Neural progenitor cell (in vitro differentiated cells): Measurements from ENCODE around the gene PLAC1. TPM values are rescaled to one million over a fixed set of nuclear protein-coding genes. Genes with fewer than 3 reads are reported as not detected.
A peak's percentile ranks its signal among the peaks of the same experiment; 100 is the strongest.

ENCODE experiments used
- DNase-seq: peaks from one replicate; pipeline ENCODE4 v3.0.0-alpha.2; 2016; ENCODE audit warnings: low spot score
- H2AFZ ChIP-seq: fragments of 200-600 bp; sonication (generic); replicated peaks from 2 replicates; pipeline ENCODE4 v1.6.1; 2016; ENCODE audit warnings: antibody characterized with exemption
- H3F3A ChIP-seq: fragments of 200-600 bp; sonication (generic); 2 replicates; pipeline ENCODE4 v1.6.1; 2016; ENCODE audit warnings: antibody characterized with exemption, low read depth
- H3K27ac ChIP-seq: fragments of 200-600 bp; sonication (generic); 2 replicates; pipeline ENCODE4 v1.5.1; 2016; ENCODE audit warnings: mild to moderate bottlenecking
- H3K27me3 ChIP-seq: fragments of 200-600 bp; sonication (generic); 2 replicates; pipeline ENCODE4 v1.6.1; 2016; ENCODE audit warnings: mild to moderate bottlenecking, moderate library complexity
- H3K36me3 ChIP-seq: fragments of 200-600 bp; sonication (generic); 2 replicates; pipeline ENCODE4 v1.5.1; 2016
- H3K4me1 ChIP-seq: fragments of 200-600 bp; sonication (generic); 2 replicates; pipeline ENCODE4 v1.6.1; 2016; ENCODE audit warnings: mixed run types
- H3K4me2 ChIP-seq: fragments of 200-600 bp; sonication (generic); 2 replicates; pipeline ENCODE4 v1.6.1; 2016
- H3K4me3 ChIP-seq: fragments of 200-600 bp; sonication (generic); 2 replicates; pipeline ENCODE4 v1.5.1; 2016
- H3K79me2 ChIP-seq: fragments of 200-600 bp; sonication (generic); 2 replicates; pipeline ENCODE4 v1.6.1; 2016; ENCODE audit warnings: low read depth
- H3K9ac ChIP-seq: fragments of 200-600 bp; sonication (generic); 2 replicates; pipeline ENCODE4 v1.6.1; 2016
- H3K9me3 ChIP-seq: fragments of 200-600 bp; sonication (generic); 2 replicates; pipeline ENCODE4 v1.5.1; 2016; ENCODE audit warnings: low read depth
- H4K20me1 ChIP-seq: fragments of 200-600 bp; sonication (generic); 2 replicates; pipeline ENCODE4 v1.6.1; 2016; ENCODE audit warnings: low read depth
- H3K27ac Mint-ChIP-seq: 3 replicates; pipeline ENCODE4 v1.8.0; 2021; ENCODE audit warnings: mixed read lengths
- H3K27me3 Mint-ChIP-seq: 2 replicates; pipeline ENCODE4 v1.8.0; 2022; ENCODE audit warnings: low read depth, mild to moderate bottlenecking, inconsistent platforms, moderate library complexity, mixed read lengths; ENCODE audit not compliant: insufficient read depth
- H3K36me3 Mint-ChIP-seq: 3 replicates; pipeline ENCODE4 v1.8.0; 2021; ENCODE audit warnings: mixed read lengths
- H3K4me1 Mint-ChIP-seq: 3 replicates; pipeline ENCODE4 v1.8.0; 2021; ENCODE audit warnings: mixed read lengths
- H3K4me3 Mint-ChIP-seq: 3 replicates; pipeline ENCODE4 v1.8.0; 2021; ENCODE audit warnings: mild to moderate bottlenecking, moderate library complexity, mixed read lengths
- H3K9me3 Mint-ChIP-seq: 3 replicates; pipeline ENCODE4 v1.8.0; 2020; ENCODE audit warnings: mixed read lengths
- EZH2 ChIP-seq: fragments of 200-600 bp; sonication (generic); IDR thresholded peaks from 2 replicates; pipeline ENCODE4 v1.6.1; 2017; ENCODE audit warnings: antibody characterized with exemption, mild to moderate bottlenecking, moderate library complexity
- EZH2phosphoT487 ChIP-seq: fragments of 200-600 bp; sonication (generic); IDR thresholded peaks from 2 replicates; pipeline ENCODE4 v1.6.1; 2017; ENCODE audit warnings: antibody characterized with exemption
- total RNA-seq: library from RNA; depleted of rRNA; stranded (reverse); fragments of >200 nt; gene quantifications from 2 replicates; pipeline ENCODE4 v1.2.3, GENCODE V29; 2015; ENCODE audit warnings: low replicate concordance
- TF ChIP-seq, protein P1 (sequence below): fragments of 200-600 bp; sonication (generic); IDR thresholded peaks from 2 replicates; pipeline ENCODE4 v1.5.1; 2017; ENCODE audit warnings: antibody characterized with exemption, mild to moderate bottlenecking

PLAC1 gene
- total RNA-seq, 1 donor from 2014 or later, result not detected

DNA sequence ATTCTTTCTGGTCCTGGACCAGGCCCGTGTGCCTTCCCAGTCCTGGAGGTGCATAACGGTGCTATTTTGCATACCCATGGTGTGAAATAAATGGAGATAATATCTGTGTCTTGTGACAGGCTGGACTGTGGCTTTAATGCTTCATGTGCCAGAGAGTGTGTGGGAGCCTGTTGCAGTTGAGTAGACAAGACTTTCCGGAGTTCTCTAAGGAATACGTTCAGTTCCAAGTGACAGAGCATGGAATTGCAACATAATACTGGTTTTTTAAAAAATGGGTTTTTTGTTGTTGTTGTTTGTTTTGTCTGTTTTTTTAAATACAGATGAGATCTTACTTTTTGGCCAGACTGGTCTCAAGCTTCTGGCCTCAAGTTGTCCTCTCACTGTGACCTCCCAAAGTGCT, 124.3 kb downstream of the PLAC1 start:
- Histone ChIP-seq H3K9ac (no peak overlapping the region), H2AFZ (no peak overlapping the region), H4K20me1 (no peaks in the 10 kb centered on the region), H3K27ac (no peak overlapping the region), H3K79me2 (no peaks in the 10 kb centered on the region), H3F3A (no peaks in the 10 kb centered on the region), H3K4me1 (no peaks in the 10 kb centered on the region), H3K27me3 (no peaks in the 10 kb centered on the region), H3K9me3 (no peaks in the 10 kb centered on the region), H3K4me3 (no peak overlapping the region), H3K4me2 (no peak overlapping the region), H3K36me3 (no peaks in the 10 kb centered on the region)
- DNase-seq, result no peak
- Mint-ChIP-seq H3K4me1 (peaks cover 32% of the 10 kb centered on the region), H3K27ac (no peak overlapping the region), H3K9me3 (no peaks in the 10 kb centered on the region), H3K36me3 (no peaks in the 10 kb centered on the region), H3K27me3 (peaks cover 15% of the 10 kb centered on the region), H3K4me3 (no peak overlapping the region)
- TF ChIP-seq EZH2phosphoT487, result no peak
- TF ChIP-seq, protein P1, sequence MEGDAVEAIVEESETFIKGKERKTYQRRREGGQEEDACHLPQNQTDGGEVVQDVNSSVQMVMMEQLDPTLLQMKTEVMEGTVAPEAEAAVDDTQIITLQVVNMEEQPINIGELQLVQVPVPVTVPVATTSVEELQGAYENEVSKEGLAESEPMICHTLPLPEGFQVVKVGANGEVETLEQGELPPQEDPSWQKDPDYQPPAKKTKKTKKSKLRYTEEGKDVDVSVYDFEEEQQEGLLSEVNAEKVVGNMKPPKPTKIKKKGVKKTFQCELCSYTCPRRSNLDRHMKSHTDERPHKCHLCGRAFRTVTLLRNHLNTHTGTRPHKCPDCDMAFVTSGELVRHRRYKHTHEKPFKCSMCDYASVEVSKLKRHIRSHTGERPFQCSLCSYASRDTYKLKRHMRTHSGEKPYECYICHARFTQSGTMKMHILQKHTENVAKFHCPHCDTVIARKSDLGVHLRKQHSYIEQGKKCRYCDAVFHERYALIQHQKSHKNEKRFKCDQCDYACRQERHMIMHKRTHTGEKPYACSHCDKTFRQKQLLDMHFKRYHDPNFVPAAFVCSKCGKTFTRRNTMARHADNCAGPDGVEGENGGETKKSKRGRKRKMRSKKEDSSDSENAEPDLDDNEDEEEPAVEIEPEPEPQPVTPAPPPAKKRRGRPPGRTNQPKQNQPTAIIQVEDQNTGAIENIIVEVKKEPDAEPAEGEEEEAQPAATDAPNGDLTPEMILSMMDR, result no peak
- TF ChIP-seq EZH2, result no peak

DNA sequence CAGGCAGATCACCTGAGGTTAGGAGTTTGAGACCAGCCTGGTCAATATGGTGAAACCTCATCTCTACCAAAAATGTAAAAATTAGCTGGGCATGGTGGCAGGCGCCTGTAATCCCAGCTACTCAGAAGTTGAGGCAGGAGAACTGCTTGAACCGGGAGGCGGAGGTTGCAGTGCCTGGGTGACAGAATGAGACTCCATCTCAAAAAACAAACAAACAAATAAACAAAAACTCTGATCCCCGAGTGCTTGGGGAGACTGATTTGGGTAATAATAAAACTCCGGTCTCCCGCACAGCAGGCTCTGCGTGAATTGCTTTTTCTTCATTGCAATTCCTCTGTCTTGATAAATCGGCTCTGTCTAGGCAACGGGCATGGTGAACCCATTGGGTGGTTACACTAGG, 124.9 kb downstream of the PLAC1 start:
- H3K36me3 ChIP-seq, result no peaks in the 10 kb centered on the region
- Mint-ChIP-seq H3K36me3 (no peaks in the 10 kb centered on the region), H3K4me3 (no peak overlapping the region), H3K4me1 (peaks cover 31% of the 10 kb centered on the region), H3K9me3 (no peaks in the 10 kb centered on the region), H3K27ac (no peak overlapping the region), H3K27me3 (peaks cover 15% of the 10 kb centered on the region)
- H3K4me1 ChIP-seq, result no peaks in the 10 kb centered on the region
- H3K4me3 ChIP-seq, result no peak overlapping the region
- H3F3A ChIP-seq, result no peaks in the 10 kb centered on the region
- H3K4me2 ChIP-seq, result no peak overlapping the region
- DNase-seq, result no peak
- no peaks in the 10 kb centered on the region for H3K79me2 ChIP-seq
- H3K9ac ChIP-seq, result no peak overlapping the region
- H4K20me1 ChIP-seq, result no peaks in the 10 kb centered on the region
- H3K9me3 ChIP-seq, result no peaks in the 10 kb centered on the region
- no peak overlapping the region for H3K27ac ChIP-seq
- no peaks in the 10 kb centered on the region for H3K27me3 ChIP-seq
- TF ChIP-seq EZH2 (no peak), EZH2phosphoT487 (no peak)
- TF ChIP-seq, protein P1, result no peak
- no peak overlapping the region for H2AFZ ChIP-seq

DNA sequence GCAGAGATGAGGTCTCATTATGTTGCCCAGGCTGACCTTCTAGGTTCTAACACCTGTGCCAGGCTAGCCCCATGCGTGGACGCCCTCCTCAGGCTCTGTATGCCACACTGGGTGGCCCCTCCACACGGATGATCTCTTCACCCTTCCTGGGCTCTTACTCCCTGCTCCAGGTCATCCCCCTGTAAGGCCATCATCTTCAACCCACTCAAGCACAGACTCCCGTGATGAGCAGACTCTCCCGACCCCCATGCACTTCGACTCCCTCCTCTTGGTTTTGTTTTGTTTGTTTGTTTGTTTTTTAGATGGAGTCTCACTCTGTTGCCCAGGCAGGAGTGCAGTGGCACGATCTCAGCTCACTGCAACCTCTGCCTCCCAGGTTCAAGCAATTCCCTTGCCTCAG, 127.4 kb downstream of the PLAC1 start:
- Histone ChIP-seq H2AFZ (no peak overlapping the region), H3K4me2 (no peak overlapping the region), H3K27ac (no peak overlapping the region), H4K20me1 (no peaks in the 10 kb centered on the region), H3F3A (no peaks in the 10 kb centered on the region), H3K9ac (no peak overlapping the region), H3K4me3 (no peak overlapping the region), H3K9me3 (no peaks in the 10 kb centered on the region), H3K4me1 (no peaks in the 10 kb centered on the region), H3K36me3 (no peaks in the 10 kb centered on the region), H3K79me2 (no peaks in the 10 kb centered on the region), H3K27me3 (no peaks in the 10 kb centered on the region)
- Mint-ChIP-seq H3K27me3 (peaks cover 3% of the 10 kb centered on the region), H3K27ac (no peak overlapping the region), H3K9me3 (no peaks in the 10 kb centered on the region), H3K4me1 (peaks cover 15% of the 10 kb centered on the region), H3K36me3 (no peaks in the 10 kb centered on the region), H3K4me3 (no peak overlapping the region)
- TF ChIP-seq, protein P1, result no peak
- no peak for TF ChIP-seq EZH2
- no peak for TF ChIP-seq EZH2phosphoT487
- DNase-seq, result no peak

DNA sequence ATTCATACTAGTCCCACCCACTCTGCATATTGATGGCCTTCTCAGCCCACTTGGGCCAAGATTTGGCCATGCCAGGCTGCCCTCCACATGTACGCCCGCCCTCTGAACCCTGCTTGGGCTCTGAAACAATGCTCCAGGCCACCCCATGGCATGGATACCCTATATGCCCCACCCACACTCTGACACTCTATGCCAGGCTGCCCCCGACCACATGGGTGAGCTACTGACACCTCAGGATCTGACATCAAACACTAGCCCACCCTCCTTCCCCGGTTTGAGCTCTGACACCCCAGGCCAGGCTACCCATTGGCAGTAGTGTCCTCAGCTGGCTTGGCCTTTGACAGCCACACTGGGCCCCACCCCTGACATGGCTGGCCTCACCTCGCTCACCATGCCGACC, 128.8 kb downstream of the PLAC1 start:
- Histone ChIP-seq H3K36me3 (no peaks in the 10 kb centered on the region), H4K20me1 (no peaks in the 10 kb centered on the region), H3K4me3 (no peak overlapping the region), H3K9ac (no peak overlapping the region), H3K4me1 (no peaks in the 10 kb centered on the region), H3K9me3 (no peaks in the 10 kb centered on the region), H3K27me3 (no peaks in the 10 kb centered on the region), H3K4me2 (no peak overlapping the region), H2AFZ (no peak overlapping the region), H3K27ac (no peak overlapping the region), H3F3A (no peaks in the 10 kb centered on the region), H3K79me2 (no peaks in the 10 kb centered on the region)
- Mint-ChIP-seq H3K27ac (peak overlapping the region; percentile 81), H3K9me3 (no peaks in the 10 kb centered on the region), H3K36me3 (no peaks in the 10 kb centered on the region), H3K27me3 (peaks cover 3% of the 10 kb centered on the region), H3K4me1 (peaks cover 15% of the 10 kb centered on the region), H3K4me3 (no peak overlapping the region)
- DNase-seq, result no peak
- no peak for TF ChIP-seq EZH2
- TF ChIP-seq, protein P1, result no peak
- TF ChIP-seq EZH2phosphoT487, result no peak
